PC-3 (cell line): ENCODE data around the gene PGAP6. TPM values are rescaled to one million over a fixed set of nuclear protein-coding genes. Genes with fewer than 3 reads are reported as not detected.

ENCODE experiments used
- ATAC-seq: fragments of 200-7000 bp; cut with Tn5 transposase; 2 replicates; pipeline ENCODE4 v1.9.1; 2020; ENCODE audit warnings: mild to moderate bottlenecking, moderate library complexity
- BruUV-seq: library from RNA; stranded (reverse); fragments of 400-500 nt; replicated peaks from 2 replicates; lab custom pipeline; 2021; lab: Mats Ljungman, UMichigan
- CTCF ChIA-PET: fragments of 300-600 bp; sonication (Branson Sonifier 250); formaldehyde crosslinking; loops from one replicate; lab custom pipeline; 2022; ENCODE audit warnings: antibody characterized with exemption; lab: Charles Lee
- POLR2A ChIA-PET: fragments of 300-600 bp; sonication (Branson Sonifier 250); formaldehyde crosslinking; loops from one replicate; lab custom pipeline; 2022; ENCODE audit warnings: antibody characterized with exemption; ENCODE audit not compliant: unreplicated experiment; lab: Charles Lee
- DNase-seq: peaks from one replicate; pipeline ENCODE4 v3.0.0-alpha.2; 2015
- H2AFZ ChIP-seq: fragments of 300-600 bp; sonication (generic); 2 replicates; pipeline ENCODE4 v1.6.0; 2016; ENCODE audit warnings: antibody characterized with exemption, low read length
- H3F3A ChIP-seq: fragments of 300-600 bp; sonication (generic); one replicate; pipeline ENCODE4 v1.6.0; 2017; ENCODE audit warnings: antibody characterized with exemption, low read length, control low read depth, mild to moderate bottlenecking; ENCODE audit not compliant: unreplicated experiment
- H3K27ac ChIP-seq: fragments of 300-600 bp; sonication (generic); 2 replicates; pipeline ENCODE4 v1.5.1; 2016; ENCODE audit warnings: mild to moderate bottlenecking, low read length
- H3K27me3 ChIP-seq: fragments of 300-600 bp; sonication (generic); 2 replicates; pipeline ENCODE4 v1.6.1; 2016; ENCODE audit warnings: low read length, mixed read lengths
- H3K36me3 ChIP-seq: fragments of 300-600 bp; sonication (generic); 2 replicates; pipeline ENCODE4 v1.6.1; 2016; ENCODE audit warnings: low read depth, mixed run types, low read length, mixed read lengths
- H3K4me1 ChIP-seq: fragments of 300-600 bp; sonication (generic); 2 replicates; pipeline ENCODE4 v1.5.1; 2016; ENCODE audit warnings: low read length; ENCODE audit not compliant: insufficient read depth
- H3K4me2 ChIP-seq: fragments of 300-600 bp; sonication (generic); 2 replicates; pipeline ENCODE4 v1.6.0; 2016; ENCODE audit warnings: low read length
- H3K4me3 ChIP-seq: fragments of 300-600 bp; sonication (generic); 2 replicates; pipeline ENCODE4 v1.5.1; 2016; ENCODE audit warnings: mild to moderate bottlenecking, low read length, mixed read lengths
- H3K79me2 ChIP-seq: fragments of 300-600 bp; sonication (generic); 2 replicates; pipeline ENCODE4 v1.6.1; 2017; ENCODE audit warnings: low read length, mixed read lengths
- H3K9ac ChIP-seq: fragments of 300-600 bp; sonication (generic); 2 replicates; pipeline ENCODE4 v1.6.0; 2016; ENCODE audit warnings: mild to moderate bottlenecking, low read length
- H3K9me2 ChIP-seq: fragments of 300-600 bp; sonication (generic); replicated peaks from 2 replicates; pipeline ENCODE4 v1.6.1; 2016; ENCODE audit warnings: mixed run types, low read length, mixed read lengths
- H3K9me3 ChIP-seq: fragments of 300-600 bp; sonication (generic); 2 replicates; pipeline ENCODE4 v1.6.1; 2016; ENCODE audit warnings: low read length, mixed read lengths
- H4K20me1 ChIP-seq: fragments of 300-600 bp; sonication (generic); 2 replicates; pipeline ENCODE4 v1.6.1; 2016; ENCODE audit warnings: low read length, mixed read lengths
- EZH2 ChIP-seq: fragments of 300-600 bp; sonication (generic); IDR thresholded peaks from one replicate; pipeline ENCODE4 v1.6.1; 2017; ENCODE audit warnings: antibody characterized with exemption, mild to moderate bottlenecking, low read length; ENCODE audit not compliant: unreplicated experiment
- EZH2phosphoT487 ChIP-seq: fragments of 300-600 bp; sonication (generic); IDR thresholded peaks from 2 replicates; pipeline ENCODE4 v1.6.1; 2018; ENCODE audit warnings: mild to moderate bottlenecking, antibody characterized with exemption, low read length, borderline replicate concordance
- intact Hi-C: fragments of 100-400 bp; cut with micrococcal nuclease; formaldehyde crosslinking; loops from 2 replicates; pipeline ENCODE4 v1.9.0; 2023
- total RNA-seq: library from RNA; depleted of rRNA; stranded (reverse); fragments of >200 nt; gene quantifications from 2 replicates; pipeline ENCODE4 v1.2.3, GENCODE V29; 2014
- TF ChIP-seq, protein P1 (sequence below): fragments of 300-600 bp; sonication (generic); conservative IDR thresholded peaks from 2 replicates; pipeline ENCODE4 v1.5.1; 2017; ENCODE audit warnings: antibody characterized with exemption, low read depth, mild to moderate bottlenecking, low read length

The PGAP6 gene
- total RNA-seq, 1 experiment from 2014 or later, result 40.8 TPM

DNA sequence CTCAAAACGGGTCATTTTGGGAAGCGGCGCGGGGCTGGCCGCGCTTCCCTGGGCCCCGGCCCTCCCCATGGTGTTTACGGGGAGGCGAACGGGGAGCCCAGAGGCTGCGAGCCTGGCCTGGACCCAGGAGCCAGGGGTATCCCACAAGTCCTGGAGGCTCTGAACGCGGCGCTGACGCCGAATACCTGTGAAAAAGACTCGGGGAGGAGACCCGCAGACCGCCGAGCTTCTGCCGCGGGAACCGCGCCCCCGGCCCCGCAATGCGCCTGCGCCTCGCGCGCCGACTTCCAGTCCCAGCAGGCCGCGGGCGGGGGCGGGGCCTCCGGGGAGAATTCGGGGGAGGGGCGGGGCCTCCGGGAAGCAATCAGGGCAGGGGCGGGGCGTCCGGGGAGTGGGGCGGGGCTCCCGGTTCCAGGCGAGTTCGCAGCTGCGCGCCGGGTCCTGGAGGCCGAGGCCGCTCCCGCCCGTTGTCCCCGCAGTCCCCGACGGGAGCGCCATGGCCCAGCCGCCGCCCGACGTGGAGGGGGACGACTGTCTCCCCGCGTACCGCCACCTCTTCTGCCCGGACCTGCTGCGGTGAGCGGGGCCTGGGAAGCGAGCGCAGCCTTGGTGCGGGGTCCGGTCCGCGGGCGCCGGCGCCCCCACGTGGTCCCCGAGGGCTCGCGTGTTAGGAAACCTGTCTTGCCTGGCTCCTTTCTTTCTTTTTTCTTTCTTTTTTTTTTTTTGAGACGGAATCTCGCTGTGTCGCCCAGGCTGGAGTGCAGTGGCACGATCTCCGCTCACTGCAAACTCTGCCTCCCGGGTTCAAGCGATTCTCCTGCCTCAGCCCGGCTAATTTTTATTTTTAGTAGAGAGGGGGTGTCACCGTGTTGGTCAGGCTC is 19.9 kb upstream of the PGAP6 start, which contains the start of gene DECR2:
TSS of gene DECR2 (plus strand) at position 418 of the 881 bp plus-strand sequence. CDS start at position 497, 79 bp downstream.
- no peaks in the 10 kb centered on the region for H3K27me3 ChIP-seq
- H3K79me2 ChIP-seq, result peaks cover 14% of the 10 kb centered on the region
- H3K27ac ChIP-seq, result peak within 1 kb of the TSS; percentile 61
- H3K4me1 ChIP-seq, result peaks cover 6% of the 10 kb centered on the region
- H3K4me3 ChIP-seq, result peak within 1 kb of the TSS; percentile 74
- H3K9ac ChIP-seq, result peak within 1 kb of the TSS; percentile 81
- no peaks in the 10 kb centered on the region for H3K9me2 ChIP-seq
- POLR2A ChIA-PET, result interaction anchor here (0.7 kb wide), 1 partner anchor 27 kb away, joined by 7 read pairs; no protein-coding TSS in a partner anchor
- CTCF ChIA-PET, result no interaction called here
- no peaks in the 10 kb centered on the region for H3K9me3 ChIP-seq
- H3K4me2 ChIP-seq, result peak within 1 kb of the TSS; percentile 93
- H2AFZ ChIP-seq, result peak within 1 kb of the TSS; percentile 71
- TF ChIP-seq EZH2phosphoT487, result no peak
- TF ChIP-seq, protein P1, sequence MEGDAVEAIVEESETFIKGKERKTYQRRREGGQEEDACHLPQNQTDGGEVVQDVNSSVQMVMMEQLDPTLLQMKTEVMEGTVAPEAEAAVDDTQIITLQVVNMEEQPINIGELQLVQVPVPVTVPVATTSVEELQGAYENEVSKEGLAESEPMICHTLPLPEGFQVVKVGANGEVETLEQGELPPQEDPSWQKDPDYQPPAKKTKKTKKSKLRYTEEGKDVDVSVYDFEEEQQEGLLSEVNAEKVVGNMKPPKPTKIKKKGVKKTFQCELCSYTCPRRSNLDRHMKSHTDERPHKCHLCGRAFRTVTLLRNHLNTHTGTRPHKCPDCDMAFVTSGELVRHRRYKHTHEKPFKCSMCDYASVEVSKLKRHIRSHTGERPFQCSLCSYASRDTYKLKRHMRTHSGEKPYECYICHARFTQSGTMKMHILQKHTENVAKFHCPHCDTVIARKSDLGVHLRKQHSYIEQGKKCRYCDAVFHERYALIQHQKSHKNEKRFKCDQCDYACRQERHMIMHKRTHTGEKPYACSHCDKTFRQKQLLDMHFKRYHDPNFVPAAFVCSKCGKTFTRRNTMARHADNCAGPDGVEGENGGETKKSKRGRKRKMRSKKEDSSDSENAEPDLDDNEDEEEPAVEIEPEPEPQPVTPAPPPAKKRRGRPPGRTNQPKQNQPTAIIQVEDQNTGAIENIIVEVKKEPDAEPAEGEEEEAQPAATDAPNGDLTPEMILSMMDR, result peak; percentile 44; the same call in 1 of the 2 replicates
- DNase-seq (peak; percentile 80), ATAC-seq (peak; percentile 70)
- no peaks in the 10 kb centered on the region for H3K36me3 ChIP-seq
- BruUV-seq, result no TSS peak
- H4K20me1 ChIP-seq, result no peaks in the 10 kb centered on the region
- intact Hi-C loops, result loop anchor here (2.0 kb wide), 1 partner anchor 23 kb away; the partner anchor contains the start of gene RAB11FIP3
- H3F3A ChIP-seq, result no peaks in the 10 kb centered on the region

DNA sequence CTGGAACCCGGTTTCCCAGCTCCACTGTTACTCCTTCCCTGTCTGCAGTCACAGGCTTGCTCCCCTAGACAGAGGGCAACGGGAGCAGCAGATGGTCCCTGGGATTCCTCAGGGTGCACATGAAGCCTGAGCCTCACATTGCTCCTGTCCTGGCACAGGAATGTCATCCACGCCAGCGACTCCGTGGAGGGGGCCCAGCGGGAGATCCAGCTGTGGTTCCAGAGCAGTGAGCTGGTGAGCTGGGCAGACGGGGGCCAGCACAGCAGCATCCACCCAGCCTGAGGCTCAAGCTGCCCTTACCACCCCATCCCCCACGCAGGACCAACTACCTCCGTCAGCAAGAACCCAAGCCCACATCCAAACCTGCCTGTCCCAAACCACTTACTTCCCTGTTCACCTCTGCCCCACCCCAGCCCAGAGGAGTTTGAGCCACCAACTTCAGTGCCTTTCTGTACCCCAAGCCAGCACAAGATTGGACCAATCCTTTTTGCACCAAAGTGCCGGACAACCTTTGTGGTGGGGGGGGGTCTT is 18.3 kb upstream of the PGAP6 start:
- peak overlapping the region; percentile 74 for H3K4me3 ChIP-seq
- no peaks in the 10 kb centered on the region for H4K20me1 ChIP-seq
- peak overlapping the region; percentile 81; the same call in 1 of the 2 replicates for H3K9ac ChIP-seq
- CTCF ChIA-PET, result no interaction called here
- intact Hi-C loops, result no loop called here
- TSS peak; percentile 11 for BruUV-seq
- peak overlapping the region; percentile 93 for H3K4me2 ChIP-seq
- no peaks in the 10 kb centered on the region for H3F3A ChIP-seq
- peaks cover 14% of the 10 kb centered on the region for H3K79me2 ChIP-seq
- POLR2A ChIA-PET, result no interaction called here
- ATAC-seq (no peak), DNase-seq (no peak)
- H3K4me1 ChIP-seq, result peaks cover 6% of the 10 kb centered on the region
- H2AFZ ChIP-seq, result no peak overlapping the region
- H3K9me3 ChIP-seq, result no peaks in the 10 kb centered on the region
- H3K9me2 ChIP-seq, result no peaks in the 10 kb centered on the region
- no peaks in the 10 kb centered on the region for H3K36me3 ChIP-seq
- H3K27me3 ChIP-seq, result no peaks in the 10 kb centered on the region
- TF ChIP-seq EZH2phosphoT487 (no peak), EZH2 (no peak)
- TF ChIP-seq, protein P1, result no peak
- no peak overlapping the region for H3K27ac ChIP-seq
